ENCODE measurements around the gene GNG13. TPM values are rescaled to one million over a fixed set of nuclear protein-coding genes. Genes with fewer than 3 reads are reported as not detected.

Gene GNG13
- total and polyA plus RNA-seq, 2 experiments from 2014 or later = 0.29 TPM; not detected in 1

GRCh38 chr16:749010-749409 lies 51.5 kb downstream of the GNG13 start:
- Histone ChIP-seq H3K4me2 (no peak overlapping the region), H3K36me3 (ENCODE audit: insufficient read depth) (no peaks in the 10 kb centered on the region), H3K4me1 (ENCODE audit: insufficient read depth) (peaks cover 5% of the 10 kb centered on the region), H2AFZ (no peak overlapping the region), H3K27me3 (ENCODE audit: insufficient read depth) (no peaks in the 10 kb centered on the region), H3K79me2 (replicated peaks; ENCODE audit: insufficient read depth) (no peaks in the 10 kb centered on the region), H3K27ac (ENCODE audit: low read depth) (no peak overlapping the region), H3F3A (replicated peaks; ENCODE audit: low read depth) (0 out of 2 replicates have a peak, but pooled peaks cover 5% of the 10 kb centered on the region), H3K4me3 (no peak overlapping the region), H3K9me2 (ENCODE audit: insufficient read depth) (no peaks in the 10 kb centered on the region), H4K20me1 (replicated peaks; ENCODE audit: insufficient read depth) (no peaks in the 10 kb centered on the region)
- no peak for DNase-seq (ENCODE audit: low spot score)
- H3K9me3 Mint-ChIP-seq = no peaks in the 10 kb centered on the region; the same call in 2 of the 3 replicates
- H3K36me3 Mint-ChIP-seq (ENCODE audit: low read depth) = no peaks in the 10 kb centered on the region
- no peak overlapping the region for H3K4me3 Mint-ChIP-seq
- no peak overlapping the region for H3K27ac Mint-ChIP-seq
- ATAC-seq = no peak
- TF ChIP-seq POLR2AphosphoS5 (IDR thresholded peaks at IDR 0.05; ENCODE audit: low read depth) (no peak), JUNB (IDR thresholded peaks at IDR 0.05; ENCODE audit: unreplicated experiment) (no peak), REST (IDR thresholded peaks at IDR 0.05; ENCODE audit: unreplicated experiment) (no peak), NANOG (IDR thresholded peaks at IDR 0.05; ENCODE audit: borderline replicate concordance) (no peak), CREB1 (CRISPR knock-in tag; IDR thresholded peaks at IDR 0.05; ENCODE audit: low read depth) (no peak), EZH2 (IDR thresholded peaks at IDR 0.05; ENCODE audit: low read depth, unreplicated experiment) (no peak), ZNF331 (CRISPR knock-in tag; IDR thresholded peaks at IDR 0.05; ENCODE audit: low read depth) (no peak)
- TF ChIP-seq, protein P1, sequence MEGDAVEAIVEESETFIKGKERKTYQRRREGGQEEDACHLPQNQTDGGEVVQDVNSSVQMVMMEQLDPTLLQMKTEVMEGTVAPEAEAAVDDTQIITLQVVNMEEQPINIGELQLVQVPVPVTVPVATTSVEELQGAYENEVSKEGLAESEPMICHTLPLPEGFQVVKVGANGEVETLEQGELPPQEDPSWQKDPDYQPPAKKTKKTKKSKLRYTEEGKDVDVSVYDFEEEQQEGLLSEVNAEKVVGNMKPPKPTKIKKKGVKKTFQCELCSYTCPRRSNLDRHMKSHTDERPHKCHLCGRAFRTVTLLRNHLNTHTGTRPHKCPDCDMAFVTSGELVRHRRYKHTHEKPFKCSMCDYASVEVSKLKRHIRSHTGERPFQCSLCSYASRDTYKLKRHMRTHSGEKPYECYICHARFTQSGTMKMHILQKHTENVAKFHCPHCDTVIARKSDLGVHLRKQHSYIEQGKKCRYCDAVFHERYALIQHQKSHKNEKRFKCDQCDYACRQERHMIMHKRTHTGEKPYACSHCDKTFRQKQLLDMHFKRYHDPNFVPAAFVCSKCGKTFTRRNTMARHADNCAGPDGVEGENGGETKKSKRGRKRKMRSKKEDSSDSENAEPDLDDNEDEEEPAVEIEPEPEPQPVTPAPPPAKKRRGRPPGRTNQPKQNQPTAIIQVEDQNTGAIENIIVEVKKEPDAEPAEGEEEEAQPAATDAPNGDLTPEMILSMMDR (conservative IDR thresholded peaks at IDR 0.05; ENCODE audit: low read depth in 2 of 2) = no peak
- H3K4me1 Mint-ChIP-seq = peaks cover 21% of the 10 kb centered on the region
- H3K27me3 Mint-ChIP-seq (ENCODE audit: insufficient read depth, low read depth, poor library complexity) = peaks cover 16% of the 10 kb centered on the region

MicroRNA genes within 50 kb of the gene (microRNA counts, 767-probe panel; counts per million panel counts)
- not detected for microRNA hsa-miR-662

Small RNAs within 50 kb of the gene (microRNA-seq; reads per million reads assigned to microRNA genes)
- not detected for gene MIR662

Small RNAs within 50 kb of the gene (small RNA-seq; reads per million reads assigned to genes)
- gene MIR662 (ENCODE audit: low replicate concordance) = not detected

Other genes with a start within 250 kb of the GNG13 start
- gene PRR35, start 240.3 kb downstream of the GNG13 start, total RNA-seq (2014; rRNA removed; shearing (Covaris generic)) = 1.1 and 1.4 TPM in 2 replicates
- 0.32 and 0.63 TPM in 2 replicates for gene PRR35, start 240.3 kb downstream of the GNG13 start, polyA plus RNA-seq (2016; fragmentation: Nextera tagmentation; extraction: Ambion mirVana)
- gene NHLRC4, start 233.7 kb downstream of the GNG13 start, total RNA-seq (2014; rRNA removed; shearing (Covaris generic)) = 0.80 TPM in 1 of 2 replicates, not detected in the other
- gene NHLRC4, start 233.7 kb downstream of the GNG13 start, polyA plus RNA-seq (2016; fragmentation: Nextera tagmentation; extraction: Ambion mirVana) = 0.14 and 0.47 TPM in 2 replicates
- 49.9 and 62.3 TPM in 2 replicates for gene PIGQ, start 230.8 kb downstream of the GNG13 start, total RNA-seq (2014; rRNA removed; shearing (Covaris generic))
- 28.0 and 30.2 TPM in 2 replicates for gene PIGQ, start 230.8 kb downstream of the GNG13 start, polyA plus RNA-seq (2016; fragmentation: Nextera tagmentation; extraction: Ambion mirVana)
- gene RAB40C, start 210.7 kb downstream of the GNG13 start, total RNA-seq (2014; rRNA removed; shearing (Covaris generic)) = 24.2 and 24.6 TPM in 2 replicates
- gene RAB40C, start 210.7 kb downstream of the GNG13 start, polyA plus RNA-seq (2016; fragmentation: Nextera tagmentation; extraction: Ambion mirVana) = 11.2 and 12.0 TPM in 2 replicates
- 6.8 and 11.2 TPM in 2 replicates for gene WFIKKN1, start 169.7 kb downstream of the GNG13 start, total RNA-seq (2014; rRNA removed; shearing (Covaris generic))
- gene WFIKKN1, start 169.7 kb downstream of the GNG13 start, polyA plus RNA-seq (2016; fragmentation: Nextera tagmentation; extraction: Ambion mirVana) = 3.5 and 4.0 TPM in 2 replicates
- gene METTL26, start 164.4 kb downstream of the GNG13 start, total RNA-seq (2014; rRNA removed; shearing (Covaris generic)) = 131 and 153 TPM in 2 replicates
- gene METTL26, start 164.4 kb downstream of the GNG13 start, polyA plus RNA-seq (2016; fragmentation: Nextera tagmentation; extraction: Ambion mirVana) = 223 and 225 TPM in 2 replicates
- 53.2 and 64.3 TPM in 2 replicates for gene MCRIP2, start 158.9 kb downstream of the GNG13 start, total RNA-seq (2014; rRNA removed; shearing (Covaris generic))
- 67.7 and 80.2 TPM in 2 replicates for gene MCRIP2, start 158.9 kb downstream of the GNG13 start, polyA plus RNA-seq (2016; fragmentation: Nextera tagmentation; extraction: Ambion mirVana)
- 42.2 and 44.4 TPM in 2 replicates for gene WDR90, start 151.4 kb downstream of the GNG13 start, total RNA-seq (2014; rRNA removed; shearing (Covaris generic))
- 25.9 and 26.3 TPM in 2 replicates for gene WDR90, start 151.4 kb downstream of the GNG13 start, polyA plus RNA-seq (2016; fragmentation: Nextera tagmentation; extraction: Ambion mirVana)
- gene RHOT2, start 132.6 kb downstream of the GNG13 start, total RNA-seq (2014; rRNA removed; shearing (Covaris generic)) = 93.8 and 129 TPM in 2 replicates
- 159 and 163 TPM in 2 replicates for gene RHOT2, start 132.6 kb downstream of the GNG13 start, polyA plus RNA-seq (2016; fragmentation: Nextera tagmentation; extraction: Ambion mirVana)
- gene RHBDL1, start 125.1 kb downstream of the GNG13 start, total RNA-seq (2014; rRNA removed; shearing (Covaris generic)) = 10.1 and 11.5 TPM in 2 replicates
- gene RHBDL1, start 125.1 kb downstream of the GNG13 start, polyA plus RNA-seq (2016; fragmentation: Nextera tagmentation; extraction: Ambion mirVana) = 8.4 and 9.2 TPM in 2 replicates
- 108 and 123 TPM in 2 replicates for gene STUB1, start 120.3 kb downstream of the GNG13 start, total RNA-seq (2014; rRNA removed; shearing (Covaris generic))
- 91.7 and 107 TPM in 2 replicates for gene STUB1, start 120.3 kb downstream of the GNG13 start, polyA plus RNA-seq (2016; fragmentation: Nextera tagmentation; extraction: Ambion mirVana)
- gene JMJD8, start 116.4 kb downstream of the GNG13 start, total RNA-seq (2014; rRNA removed; shearing (Covaris generic)) = 79.3 and 82.5 TPM in 2 replicates
- gene JMJD8, start 116.4 kb downstream of the GNG13 start, polyA plus RNA-seq (2016; fragmentation: Nextera tagmentation; extraction: Ambion mirVana) = 43.1 and 48.5 TPM in 2 replicates
- gene WDR24, start 110.3 kb downstream of the GNG13 start, total RNA-seq (2014; rRNA removed; shearing (Covaris generic)) = 11.5 and 15.8 TPM in 2 replicates
- 7.2 and 8.0 TPM in 2 replicates for gene WDR24, start 110.3 kb downstream of the GNG13 start, polyA plus RNA-seq (2016; fragmentation: Nextera tagmentation; extraction: Ambion mirVana)
- gene FBXL16, start 94.9 kb downstream of the GNG13 start, total RNA-seq (2014; rRNA removed; shearing (Covaris generic)) = 10.6 and 12.6 TPM in 2 replicates
- 7.9 and 8.9 TPM in 2 replicates for gene FBXL16, start 94.9 kb downstream of the GNG13 start, polyA plus RNA-seq (2016; fragmentation: Nextera tagmentation; extraction: Ambion mirVana)
- gene METRN, start 85.6 kb downstream of the GNG13 start, total RNA-seq (2014; rRNA removed; shearing (Covaris generic)) = 33.0 and 36.9 TPM in 2 replicates
- 18.7 and 28.9 TPM in 2 replicates for gene METRN, start 85.6 kb downstream of the GNG13 start, polyA plus RNA-seq (2016; fragmentation: Nextera tagmentation; extraction: Ambion mirVana)
- gene ANTKMT, start 79.6 kb downstream of the GNG13 start, total RNA-seq (2014; rRNA removed; shearing (Covaris generic)) = 23.8 and 37.1 TPM in 2 replicates
- gene ANTKMT, start 79.6 kb downstream of the GNG13 start, polyA plus RNA-seq (2016; fragmentation: Nextera tagmentation; extraction: Ambion mirVana) = 37.2 and 59.0 TPM in 2 replicates
- gene CCDC78, start 74.3 kb downstream of the GNG13 start, total RNA-seq (2014; rRNA removed; shearing (Covaris generic)) = 3.5 and 12.6 TPM in 2 replicates
- 8.7 and 10.5 TPM in 2 replicates for gene CCDC78, start 74.3 kb downstream of the GNG13 start, polyA plus RNA-seq (2016; fragmentation: Nextera tagmentation; extraction: Ambion mirVana)
- 19.1 and 21.6 TPM in 2 replicates for gene HAGHL, start 73.6 kb downstream of the GNG13 start, total RNA-seq (2014; rRNA removed; shearing (Covaris generic))
- gene HAGHL, start 73.6 kb downstream of the GNG13 start, polyA plus RNA-seq (2016; fragmentation: Nextera tagmentation; extraction: Ambion mirVana) = 35.3 and 45.2 TPM in 2 replicates
- 19.2 and 42.3 TPM in 2 replicates for gene CIAO3, start 59.7 kb downstream of the GNG13 start, total RNA-seq (2014; rRNA removed; shearing (Covaris generic))
- gene CIAO3, start 59.7 kb downstream of the GNG13 start, polyA plus RNA-seq (2016; fragmentation: Nextera tagmentation; extraction: Ambion mirVana) = 13.0 and 15.4 TPM in 2 replicates
- gene MSLN, start 40.0 kb downstream of the GNG13 start, total RNA-seq (2014; rRNA removed; shearing (Covaris generic)) = 0.10 TPM in 1 of 2 replicates, not detected in the other
- not detected in 2 replicates for gene MSLN, start 40.0 kb downstream of the GNG13 start, polyA plus RNA-seq (2016; fragmentation: Nextera tagmentation; extraction: Ambion mirVana)
- 41.9 and 79.5 TPM in 2 replicates for gene RPUSD1, start 12.4 kb downstream of the GNG13 start, total RNA-seq (2014; rRNA removed; shearing (Covaris generic))
- gene RPUSD1, start 12.4 kb downstream of the GNG13 start, polyA plus RNA-seq (2016; fragmentation: Nextera tagmentation; extraction: Ambion mirVana) = 19.1 and 20.7 TPM in 2 replicates
- 108 and 129 TPM in 2 replicates for gene CHTF18, start 12.1 kb downstream of the GNG13 start, total RNA-seq (2014; rRNA removed; shearing (Covaris generic))
- 61.3 and 69.2 TPM in 2 replicates for gene CHTF18, start 12.1 kb downstream of the GNG13 start, polyA plus RNA-seq (2016; fragmentation: Nextera tagmentation; extraction: Ambion mirVana)
- gene LMF1, start 170.2 kb upstream of the GNG13 start, total RNA-seq (2014; rRNA removed; shearing (Covaris generic)) = 2.9 and 10.1 TPM in 2 replicates
- gene LMF1, start 170.2 kb upstream of the GNG13 start, polyA plus RNA-seq (2016; fragmentation: Nextera tagmentation; extraction: Ambion mirVana) = 3.6 and 4.2 TPM in 2 replicates
- gene SOX8, start 181.0 kb upstream of the GNG13 start, total RNA-seq (2014; rRNA removed; shearing (Covaris generic)) = 17.2 and 26.2 TPM in 2 replicates
- gene SOX8, start 181.0 kb upstream of the GNG13 start, polyA plus RNA-seq (2016; fragmentation: Nextera tagmentation; extraction: Ambion mirVana) = 5.7 and 6.7 TPM in 2 replicates